ENCODE data around the gene CALHM1.
"Not testable (repeated sequence)": the region's sequence is repeated elsewhere in the genome, so short reads cannot be mapped to it uniquely, and the experiment has no call there.

The CALHM1 gene

DNA sequence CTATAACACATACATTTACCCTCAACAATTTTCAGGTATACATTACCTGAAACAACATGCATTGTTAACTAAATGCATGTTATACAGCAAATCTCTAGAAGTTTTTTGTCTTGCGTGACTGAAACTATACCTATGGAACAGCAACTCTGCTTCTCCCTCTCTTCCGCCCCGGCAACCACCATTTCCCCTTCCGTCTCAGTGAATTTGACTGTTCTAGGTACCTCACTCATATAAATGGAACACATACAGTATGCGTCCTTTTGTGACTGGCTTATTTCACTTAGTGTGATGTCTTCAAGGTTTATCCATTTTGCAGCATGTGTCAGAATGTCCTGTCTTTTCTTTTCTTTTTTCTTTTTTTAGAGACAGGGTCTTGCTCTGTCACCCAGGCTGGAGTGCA, 29.1 kb downstream of the CALHM1 start:
- no peak for DNase-seq (ENCODE audit: low read depth)

DNA sequence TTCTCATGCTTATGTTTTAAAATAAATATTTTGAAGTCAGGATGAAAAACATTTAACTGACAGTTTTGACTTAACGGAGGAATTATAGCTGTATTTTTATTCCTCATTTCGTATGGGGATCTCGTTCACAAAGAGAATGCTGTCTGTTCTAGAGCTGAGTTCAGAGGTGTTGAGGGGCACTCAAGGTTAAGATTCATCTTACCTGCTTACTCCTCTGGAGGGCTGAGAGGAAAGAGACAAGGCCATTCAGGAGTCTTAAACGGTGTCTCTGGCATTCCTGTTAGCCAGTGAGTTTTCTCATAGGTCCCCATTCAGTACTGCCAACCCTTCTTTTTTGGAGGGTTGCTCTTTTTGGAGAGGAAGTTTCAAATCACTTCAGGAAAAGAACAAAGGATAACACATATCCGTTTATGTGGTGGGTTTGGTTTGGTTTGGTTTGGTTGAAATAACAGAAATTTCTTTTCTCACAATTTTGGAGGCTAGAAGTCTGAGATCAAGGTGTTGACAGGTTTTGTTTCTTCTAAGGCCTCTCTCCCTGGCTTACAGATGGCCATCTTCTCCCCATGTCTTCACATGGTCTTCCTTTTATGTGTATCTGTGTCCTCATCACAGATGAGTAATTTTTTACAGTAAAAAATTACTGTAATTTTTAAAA, 29.6 kb downstream of the CALHM1 start:
- DNase-seq (ENCODE audit: low read depth): no peak

DNA sequence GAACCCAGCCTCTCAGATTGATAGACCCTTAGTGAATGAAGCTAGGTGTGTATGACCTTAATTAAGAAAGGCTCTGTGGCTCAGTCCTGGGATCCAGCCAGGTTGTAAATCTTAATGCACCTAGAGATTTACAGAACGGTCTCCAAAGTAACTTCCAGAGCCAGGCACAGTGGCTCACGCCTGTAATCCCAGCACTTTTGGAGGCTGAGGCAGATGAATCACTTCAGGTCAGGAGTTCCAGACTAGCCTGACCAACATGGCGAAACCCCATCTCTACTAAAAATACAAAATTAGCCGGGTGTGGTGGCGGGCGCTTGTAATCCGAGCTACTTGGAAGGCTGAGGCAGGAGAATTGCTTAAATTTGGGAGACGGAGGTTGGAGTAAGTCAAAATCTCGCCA, 30.8 kb downstream of the CALHM1 start:
- no peak for DNase-seq (ENCODE audit: low read depth)

DNA sequence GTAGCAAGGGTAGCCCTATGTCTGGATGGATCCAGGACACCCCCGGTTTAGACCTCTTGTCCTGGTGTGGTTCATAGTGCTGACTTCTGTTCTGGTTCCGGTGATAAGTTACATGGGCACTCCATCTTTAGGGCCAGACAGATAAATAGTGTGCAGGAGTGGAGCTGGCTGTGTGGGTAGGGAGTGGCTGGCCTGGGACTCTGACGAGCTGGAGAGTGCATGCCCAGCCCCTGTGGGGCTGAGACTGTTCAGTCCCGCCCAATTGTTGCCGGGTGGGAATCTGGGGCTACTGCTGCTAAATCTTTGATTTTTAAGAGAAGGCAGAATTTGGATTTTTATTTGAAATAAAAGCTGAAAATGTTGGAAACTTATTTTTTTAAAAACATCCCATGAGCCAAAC, 35.0 kb downstream of the CALHM1 start:
- DNase-seq (ENCODE audit: low read depth): no peak

DNA sequence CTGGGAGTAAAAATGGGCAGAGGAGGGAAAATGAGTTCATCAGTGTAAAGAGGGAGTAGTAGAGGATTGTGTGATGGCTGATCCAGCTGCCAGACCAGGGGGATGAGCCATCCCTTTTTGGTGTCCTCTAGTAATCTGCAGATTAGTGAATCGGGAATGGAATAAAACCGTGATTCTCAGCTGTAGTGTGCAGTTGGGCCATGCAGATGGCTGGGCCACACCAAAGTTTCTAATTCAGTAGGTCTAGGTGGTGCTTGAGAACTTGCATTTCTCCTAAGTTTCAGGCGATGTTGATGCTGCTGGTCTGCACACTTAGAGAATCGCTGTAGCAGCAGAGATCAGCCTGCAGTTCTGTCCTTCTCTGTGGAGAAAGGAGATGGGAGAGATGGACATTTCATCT, 39.6 kb downstream of the CALHM1 start:
- DNase-seq (ENCODE audit: low read depth): no peak

DNA sequence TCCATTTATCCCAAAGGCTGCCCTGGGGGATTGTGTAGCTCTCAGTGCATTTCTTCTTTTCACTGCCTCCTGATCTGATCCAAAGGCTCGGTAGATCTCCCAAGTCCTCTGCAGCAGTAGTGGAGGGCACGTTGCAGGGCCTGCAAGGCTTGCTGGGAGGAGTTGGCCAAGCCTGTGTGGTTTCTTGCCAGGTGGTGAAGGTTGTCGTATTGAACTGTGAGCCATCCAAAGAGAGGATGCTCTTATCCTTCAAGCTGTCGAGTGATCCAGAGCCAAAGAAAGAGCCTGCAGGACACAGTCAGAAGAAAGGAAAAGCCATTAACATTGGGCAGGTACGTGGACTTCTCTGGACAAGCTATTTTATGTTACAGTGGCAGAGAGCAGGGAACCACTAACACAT, 41.1 kb downstream of the CALHM1 start:
- DNase-seq (ENCODE audit: low read depth): no peak

DNA sequence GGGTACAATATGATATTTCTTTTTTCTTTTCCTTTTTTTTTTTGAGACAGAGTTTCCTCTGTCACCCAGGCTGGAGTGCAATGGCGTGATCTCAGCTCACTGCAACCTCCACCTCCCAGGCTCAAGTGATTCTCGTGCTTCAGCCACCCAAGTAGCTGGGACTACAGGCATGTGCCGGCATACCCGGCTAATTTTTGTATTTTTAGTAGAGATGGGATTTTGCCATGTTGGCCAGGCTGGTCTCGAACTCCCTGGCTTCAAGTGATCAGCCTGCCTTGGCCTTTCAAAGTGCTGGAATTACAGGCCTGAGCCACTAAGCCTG, 41.6 kb downstream of the CALHM1 start:
- DNase-seq (ENCODE audit: low read depth): not testable (repeated sequence)

DNA sequence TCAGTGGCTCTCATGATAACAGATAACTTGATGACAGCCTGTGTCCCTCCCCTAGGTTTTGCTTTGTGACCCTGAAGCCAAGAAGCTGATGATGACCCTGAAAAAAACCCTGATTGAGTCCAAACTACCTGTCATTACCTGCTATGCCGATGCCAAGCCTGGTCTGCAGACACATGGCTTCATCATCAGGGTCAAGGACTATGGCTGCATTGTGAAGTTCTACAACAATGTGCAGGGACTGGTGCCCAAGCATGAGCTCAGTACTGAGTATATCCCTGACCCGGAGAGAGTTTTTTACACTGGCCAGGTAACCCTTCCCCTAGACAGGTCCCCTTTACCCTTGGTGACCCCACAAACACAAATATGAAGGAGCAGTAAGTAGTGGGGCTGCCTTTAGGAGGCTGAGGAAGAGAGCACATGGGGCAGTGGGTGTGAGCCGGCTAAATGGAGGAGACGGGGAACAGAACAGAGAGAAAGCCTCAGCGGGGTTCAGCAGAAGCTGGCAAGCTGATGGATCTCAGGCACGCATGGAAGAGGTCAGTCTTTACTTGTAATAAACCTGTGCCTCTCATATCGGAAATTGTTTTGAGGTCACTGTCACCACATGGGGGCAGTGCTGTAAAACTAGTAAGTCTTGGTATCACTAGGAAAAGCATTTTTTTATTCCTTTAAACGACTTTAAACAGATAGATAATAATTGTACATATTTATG, 42.1 kb downstream of the CALHM1 start:
- DNase-seq (ENCODE audit: low read depth): peak; percentile 69

DNA sequence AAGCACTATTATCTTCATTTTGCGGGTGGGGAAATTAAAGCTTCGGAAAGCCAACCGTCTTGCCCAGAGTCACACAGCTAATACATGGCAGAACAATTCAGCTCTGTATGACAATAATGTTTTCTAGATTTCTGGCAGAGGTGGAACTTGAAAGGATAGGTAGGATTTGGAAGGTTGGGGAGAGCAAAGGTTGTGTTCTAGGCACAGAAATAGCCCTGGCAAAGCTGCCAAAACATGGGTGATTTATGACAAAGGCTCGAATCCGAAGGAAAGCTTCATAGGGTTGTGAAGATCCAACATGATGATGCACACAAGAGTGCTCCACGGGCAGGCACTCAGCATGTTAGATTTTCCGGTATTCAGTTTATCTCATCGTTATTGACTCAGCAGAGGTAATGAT, 43.1 kb downstream of the CALHM1 start:
- DNase-seq (ENCODE audit: low read depth): no peak

DNA sequence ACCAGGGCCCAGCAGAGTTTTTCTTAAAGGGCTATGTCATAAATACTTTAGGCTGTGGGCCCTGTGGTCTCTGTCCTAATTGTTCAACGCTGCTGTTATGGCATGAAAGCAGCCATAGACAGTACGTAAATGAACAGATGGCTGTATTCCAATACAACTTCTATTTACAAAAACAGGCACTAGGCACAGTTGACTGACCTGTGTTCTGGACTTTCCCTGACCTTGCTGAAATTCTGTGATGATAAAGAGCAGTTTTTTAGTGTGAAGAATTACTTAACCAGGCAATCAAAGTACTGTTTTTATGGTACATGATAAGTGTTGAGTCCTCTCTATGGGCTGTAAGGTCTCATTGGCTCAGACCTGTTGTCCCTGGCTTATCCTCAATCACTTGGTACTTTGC, 45.1 kb downstream of the CALHM1 start:
- no peak for DNase-seq (ENCODE audit: low read depth)

Data from ELR (cell line).